Skin epidermis (tissue), 12 donors: ENCODE results near the gene PAK1.
"Not testable (repeated sequence)": the region's sequence is repeated elsewhere in the genome, so short reads cannot be mapped to it uniquely, and the experiment has no call there.

Experiments used
- H3K27ac ChIP-seq, 21 experiments: fragments of 200-600 bp; sonication (generic) in 11 of 21; one replicate each; pipeline ENCODE4 v1.5.0; 2020; ENCODE audit warnings: mild to moderate bottlenecking in 3 of 21, inconsistent platforms in 2 of 21, moderate library complexity in 2 of 21
- H3K4me3 ChIP-seq, 7 experiments: fragments of 200-600 bp; sonication (generic) in 2 of 7; one replicate each; pipeline ENCODE4 v1.5.0; 2020; ENCODE audit warnings: inconsistent platforms in 2 of 7, mild to moderate bottlenecking in 2 of 7, moderate library complexity in 1 of 7

The PAK1 gene

DNA sequence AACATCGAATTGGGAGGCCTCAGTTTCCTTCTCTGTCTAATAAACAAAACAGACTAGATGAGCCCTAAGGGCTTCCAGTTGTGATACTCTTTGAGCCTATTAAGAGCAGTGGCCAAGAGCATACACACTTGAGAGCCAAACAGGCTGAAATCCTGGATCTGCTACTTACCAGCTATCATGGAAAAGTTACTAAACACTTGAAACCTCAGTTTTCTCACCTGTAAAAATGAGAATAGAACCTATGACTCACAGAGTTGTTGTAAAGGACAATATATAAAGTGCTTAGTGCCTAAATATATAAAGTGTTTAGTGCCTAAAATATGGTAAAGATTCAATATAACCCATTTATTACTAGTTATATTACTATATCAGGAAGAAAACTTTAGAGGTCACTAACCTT, 148.7 kb downstream of the PAK1 start:
- H3K27ac ChIP-seq, result no peak overlapping the region
- H3K4me3 ChIP-seq, result no peak overlapping the region

- Histone ChIP-seq H3K27ac (no peak overlapping the region), H3K4me3 (no peak overlapping the region)
Measured at GRCh38 chr11:77324508-77324907, 149.4 kb downstream of the PAK1 start.

- no peak overlapping the region for H3K27ac ChIP-seq
- H3K4me3 ChIP-seq, result no peak overlapping the region
Measured at GRCh38 chr11:77322926-77323590, 150.8 kb downstream of the PAK1 start.

DNA sequence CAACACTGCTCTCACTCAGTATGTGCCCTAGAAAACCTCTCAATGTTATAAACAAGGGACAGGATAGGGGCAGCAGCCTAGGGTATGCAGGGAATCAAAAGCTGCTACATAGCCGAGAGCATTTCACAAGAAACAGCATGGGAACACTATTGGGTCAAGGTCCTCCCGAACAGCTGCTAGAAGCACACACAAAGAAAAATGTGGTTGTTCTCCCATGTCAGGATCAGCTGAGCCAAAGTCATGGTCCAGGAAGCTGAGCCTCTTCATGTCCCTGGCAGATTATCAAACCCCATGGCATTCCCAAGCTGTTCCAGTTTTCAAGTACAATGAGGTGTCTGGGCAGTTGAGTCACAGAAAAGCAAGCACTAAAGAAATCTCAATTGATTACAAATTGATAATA, 151.4 kb downstream of the PAK1 start:
- Histone ChIP-seq H3K27ac (peak overlapping the region in 1 of 21 experiments; percentile 9), H3K4me3 (no peak overlapping the region)

GRCh38 chr11:77320351-77320750, 153.5 kb downstream of the PAK1 start:
- Histone ChIP-seq H3K27ac (no peak overlapping the region), H3K4me3 (no peak overlapping the region)

- H3K4me3 ChIP-seq, result no peak overlapping the region
- no peak overlapping the region for H3K27ac ChIP-seq
Measured at GRCh38 chr11:77318600-77318999, 155.3 kb downstream of the PAK1 start.

DNA sequence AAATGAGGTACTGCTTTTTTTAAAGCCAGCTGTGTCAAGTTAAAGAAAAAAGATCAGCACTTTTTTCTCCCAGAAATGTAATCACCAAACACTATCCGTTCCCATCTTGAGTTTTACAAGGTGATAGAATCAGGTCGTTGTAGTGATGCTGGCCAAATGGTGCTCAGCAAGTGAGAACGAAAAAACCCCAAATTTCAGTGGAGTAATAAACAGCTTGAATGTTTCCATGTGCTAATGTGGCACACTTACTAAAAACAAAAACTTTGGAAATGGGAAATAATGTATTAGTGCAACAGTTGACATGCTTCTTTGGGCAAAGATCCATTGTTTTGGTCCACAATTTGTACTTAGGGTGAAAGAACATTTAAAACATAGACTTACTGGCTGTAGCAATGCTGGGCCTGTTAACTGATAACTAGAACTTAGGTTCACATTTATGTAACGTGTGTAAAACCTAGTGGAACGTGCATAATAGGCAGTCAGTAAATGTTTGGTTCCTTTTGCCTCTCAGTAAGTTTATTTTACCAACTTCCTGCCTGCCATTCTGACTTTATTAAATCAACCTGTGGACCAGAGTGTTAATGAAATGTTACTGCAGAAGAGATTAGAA, 157.1 kb downstream of the PAK1 start:
- Histone ChIP-seq H3K4me3 (no peak overlapping the region), H3K27ac (no peak overlapping the region)

- H3K4me3 ChIP-seq, result no peak overlapping the region
- H3K27ac ChIP-seq, result no peak overlapping the region
Measured at GRCh38 chr11:77312107-77312506, 161.8 kb downstream of the PAK1 start.

DNA sequence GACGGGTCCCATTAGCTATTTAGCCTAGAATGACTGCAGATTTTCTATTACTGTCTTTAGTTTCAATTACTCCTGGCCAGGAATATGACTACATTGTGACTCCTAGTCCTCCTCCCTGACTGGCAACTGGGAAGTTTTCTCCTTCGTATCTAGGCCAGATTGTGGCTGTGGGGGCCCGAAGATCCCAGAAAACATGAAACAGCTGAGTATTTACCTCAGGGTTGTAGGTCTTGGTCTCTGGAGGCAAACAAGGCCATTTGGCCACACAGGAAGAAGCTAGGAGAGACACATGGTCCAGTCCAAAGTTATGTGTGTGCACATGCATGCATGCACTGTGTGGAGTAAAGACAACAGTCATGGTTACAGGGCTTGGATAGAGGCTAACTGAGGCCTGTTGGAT, 162.2 kb downstream of the PAK1 start:
- Histone ChIP-seq H3K27ac (no peak overlapping the region), H3K4me3 (no peak overlapping the region)

- Histone ChIP-seq H3K27ac (no peak overlapping the region), H3K4me3 (no peak overlapping the region)
Measured at GRCh38 chr11:77310721-77311120, 163.2 kb downstream of the PAK1 start.

- no peak overlapping the region for H3K4me3 ChIP-seq
- peak overlapping the region in 5 of 21 experiments; percentile 5 to 57 (median 29) for H3K27ac ChIP-seq
Measured at GRCh38 chr11:77309401-77310085, 164.4 kb downstream of the PAK1 start.

GRCh38 chr11:77308838-77309237, 165.1 kb downstream of the PAK1 start:
- H3K27ac ChIP-seq, result peak overlapping the region in 5 of 21 experiments; percentile 5 to 57 (median 29)
- no peak overlapping the region for H3K4me3 ChIP-seq

- no peak overlapping the region for H3K4me3 ChIP-seq
- H3K27ac ChIP-seq, result no peak overlapping the region
Measured at GRCh38 chr11:77303328-77303727, 170.6 kb downstream of the PAK1 start.

GRCh38 chr11:77302752-77303151, 171.1 kb downstream of the PAK1 start:
- Histone ChIP-seq H3K4me3 (no peak overlapping the region), H3K27ac (no peak overlapping the region)

- no peak within 1 kb of the TSS for H3K27ac ChIP-seq
- H3K4me3 ChIP-seq, result no peak within 1 kb of the TSS
Measured at GRCh38 chr11:77301510-77301909, 172.4 kb downstream of the PAK1 start, which contains the start of gene GDPD4. Gene GDPD4 (minus strand): TSS chr11:77301686. CDS start chr11:77285137, 16,549 bp downstream.

- no peak overlapping the region for H3K27ac ChIP-seq
- no peak overlapping the region for H3K4me3 ChIP-seq
Measured at GRCh38 chr11:77300695-77301094, 173.2 kb downstream of the PAK1 start.

- H3K4me3 ChIP-seq, H3K27ac ChIP-seq: not testable (repeated sequence)
Measured at GRCh38 chr11:77300028-77300427, 173.9 kb downstream of the PAK1 start.

GRCh38 chr11:77299528-77299993, 174.3 kb downstream of the PAK1 start:
- no peak overlapping the region for H3K27ac ChIP-seq
- H3K4me3 ChIP-seq, result no peak overlapping the region

- no peak overlapping the region for H3K27ac ChIP-seq
Measured at GRCh38 chr11:77294040-77294439, 179.9 kb downstream of the PAK1 start.

DNA sequence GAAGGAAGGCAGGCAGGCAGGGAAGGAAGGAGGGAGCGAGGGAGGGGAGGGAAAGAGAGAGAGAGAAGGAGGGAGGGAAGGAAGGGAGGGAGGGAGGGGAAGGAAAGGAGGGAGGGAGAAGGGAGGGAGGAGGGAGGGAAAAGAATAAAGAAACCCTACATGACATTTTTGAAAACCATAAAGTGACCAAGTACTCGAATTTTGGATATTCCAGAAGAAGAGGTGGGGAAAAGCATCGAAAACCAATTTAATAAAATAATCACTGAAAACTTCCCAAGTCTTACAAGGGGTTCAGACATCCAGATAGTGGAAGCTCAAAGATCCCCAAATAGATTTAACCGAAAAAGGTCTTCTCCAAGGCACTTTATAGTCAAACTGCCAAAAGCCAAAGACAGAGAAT, 184.2 kb downstream of the PAK1 start:
- no peak overlapping the region for H3K4me3 ChIP-seq
- no peak overlapping the region for H3K27ac ChIP-seq

More at GRCh38 chr11:77294040-77294439, 179.9 kb downstream of the PAK1 start:
- no peak overlapping the region for H3K4me3 ChIP-seq
